ENCODE results near the gene RNF31. TPM values are rescaled to one million over a fixed set of nuclear protein-coding genes. Genes with fewer than 3 reads are reported as not detected.

Gene RNF31
- polyA plus RNA-seq, 2 of the 4 experiments (the other 2 are of a cell fraction): 5.7 to 20.8 TPM

DNA sequence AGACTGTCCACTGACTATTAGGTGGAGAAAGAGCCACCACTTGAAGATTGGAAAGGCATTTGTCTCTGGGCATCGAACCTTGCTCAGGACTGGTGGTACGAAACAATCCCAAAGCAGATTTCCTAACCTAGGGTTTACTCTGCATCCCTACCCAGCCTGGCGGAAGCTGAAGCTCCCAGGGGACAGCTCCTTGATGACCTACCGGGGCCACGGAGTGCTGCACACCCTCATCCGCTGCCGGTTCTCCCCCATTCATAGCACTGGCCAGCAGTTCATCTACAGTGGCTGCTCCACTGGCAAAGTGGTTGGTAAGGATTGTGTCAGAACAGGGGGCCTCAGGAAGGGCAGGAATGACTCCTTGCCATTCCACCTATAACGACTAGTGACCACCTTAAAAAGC, 26.1 kb upstream of the RNF31 start:
- ChIA-PET CTCF (interaction anchor here (0.9 to 2.0 kb wide), 6 partner anchors 10 to 63 kb away, joined by 3 to 9 read pairs (median 5); partner anchors contain the start of genes IRF9 and PSME1), POLR2A (no interaction called here)
- H3K4me1 ChIP-seq: 0 out of 3 replicates have a peak, but pooled peaks cover under 1% of the 10 kb centered on the region
- H3K4me2 ChIP-seq: no peak overlapping the region
- no peaks in the 10 kb centered on the region for H3K9me3 ChIP-seq
- FAIRE-seq (no peak), DNase-seq (ENCODE audit: low read depth in 1 of 2, low spot score in 1 of 2) (no peak), ATAC-seq (no peak)
- H3K27ac ChIP-seq: no peak overlapping the region
- 90% methylated on average over 8 of the region's 8 CpGs for WGBS (ENCODE audit: missing lambda C conversion rate)
- TF ChIP-seq RAD21 (conservative IDR thresholded peaks at IDR 0.05 in 1 of 2, IDR thresholded peaks at IDR 0.05 in 1 of 2) (no peak), NFE2L2 (conservative IDR thresholded peaks at IDR 0.05; ENCODE audit: low read length) (no peak), ESRRA (IDR thresholded peaks at IDR 0.05; ENCODE audit: borderline replicate concordance, low read length) (no peak), HOXA7 (CRISPR knock-in tag; IDR thresholded peaks at IDR 0.05) (no peak), POLR2A (IDR thresholded peaks at IDR 0.05; ENCODE audit: low read length) (no peak), HEYL (CRISPR knock-in tag; IDR thresholded peaks at IDR 0.05) (no peak), MAFK (IDR thresholded peaks at IDR 0.05; ENCODE audit: partially characterized antibody) (no peak), USF2 (IDR thresholded peaks at IDR 0.05) (no peak), JUNB (IDR thresholded peaks at IDR 0.05) (no peak), POLR2AphosphoS2 (conservative IDR thresholded peaks at IDR 0.05; ENCODE audit: low read length) (no peak)
- TF ChIP-seq, protein P1, sequence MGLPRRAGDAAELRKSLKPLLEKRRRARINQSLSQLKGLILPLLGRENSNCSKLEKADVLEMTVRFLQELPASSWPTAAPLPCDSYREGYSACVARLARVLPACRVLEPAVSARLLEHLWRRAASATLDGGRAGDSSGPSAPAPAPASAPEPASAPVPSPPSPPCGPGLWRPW (IDR thresholded peaks at IDR 0.05): no peak
- TF ChIP-seq, protein P2, sequence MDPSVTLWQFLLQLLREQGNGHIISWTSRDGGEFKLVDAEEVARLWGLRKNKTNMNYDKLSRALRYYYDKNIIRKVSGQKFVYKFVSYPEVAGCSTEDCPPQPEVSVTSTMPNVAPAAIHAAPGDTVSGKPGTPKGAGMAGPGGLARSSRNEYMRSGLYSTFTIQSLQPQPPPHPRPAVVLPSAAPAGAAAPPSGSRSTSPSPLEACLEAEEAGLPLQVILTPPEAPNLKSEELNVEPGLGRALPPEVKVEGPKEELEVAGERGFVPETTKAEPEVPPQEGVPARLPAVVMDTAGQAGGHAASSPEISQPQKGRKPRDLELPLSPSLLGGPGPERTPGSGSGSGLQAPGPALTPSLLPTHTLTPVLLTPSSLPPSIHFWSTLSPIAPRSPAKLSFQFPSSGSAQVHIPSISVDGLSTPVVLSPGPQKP (IDR thresholded peaks at IDR 0.05; ENCODE audit: low read depth, low read length): no peak
- TF ChIP-seq, protein P3, sequence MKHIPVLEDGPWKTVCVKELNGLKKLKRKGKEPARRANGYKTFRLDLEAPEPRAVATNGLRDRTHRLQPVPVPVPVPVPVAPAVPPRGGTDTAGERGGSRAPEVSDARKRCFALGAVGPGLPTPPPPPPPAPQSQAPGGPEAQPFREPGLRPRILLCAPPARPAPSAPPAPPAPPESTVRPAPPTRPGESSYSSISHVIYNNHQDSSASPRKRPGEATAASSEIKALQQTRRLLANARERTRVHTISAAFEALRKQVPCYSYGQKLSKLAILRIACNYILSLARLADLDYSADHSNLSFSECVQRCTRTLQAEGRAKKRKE (CRISPR knock-in tag; IDR thresholded peaks at IDR 0.05; ENCODE audit: low read depth): no peak
- TF ChIP-seq, protein P4, sequence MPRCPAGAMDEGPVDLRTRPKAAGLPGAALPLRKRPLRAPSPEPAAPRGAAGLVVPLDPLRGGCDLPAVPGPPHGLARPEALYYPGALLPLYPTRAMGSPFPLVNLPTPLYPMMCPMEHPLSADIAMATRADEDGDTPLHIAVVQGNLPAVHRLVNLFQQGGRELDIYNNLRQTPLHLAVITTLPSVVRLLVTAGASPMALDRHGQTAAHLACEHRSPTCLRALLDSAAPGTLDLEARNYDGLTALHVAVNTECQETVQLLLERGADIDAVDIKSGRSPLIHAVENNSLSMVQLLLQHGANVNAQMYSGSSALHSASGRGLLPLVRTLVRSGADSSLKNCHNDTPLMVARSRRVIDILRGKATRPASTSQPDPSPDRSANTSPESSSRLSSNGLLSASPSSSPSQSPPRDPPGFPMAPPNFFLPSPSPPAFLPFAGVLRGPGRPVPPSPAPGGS (IDR thresholded peaks at IDR 0.05): no peak
- H3K4me3 ChIP-seq: no peak overlapping the region

- Histone ChIP-seq H3K9me3 (no peaks in the 10 kb centered on the region), H3K4me2 (no peak overlapping the region), H3K27ac (no peak overlapping the region), H3K4me1 (no peaks in the 10 kb centered on the region), H3K4me3 (no peak overlapping the region)
- ChIA-PET POLR2A (interaction anchor here (0.6 kb wide), 1 partner anchor 76 kb away, joined by 3 read pairs; no protein-coding TSS in a partner anchor), CTCF (interaction anchor here (0.6 to 1.9 kb wide), 3 partner anchors 14 to 334 kb away, joined by 3 to 9 read pairs (median 8); partner anchors contain the start of gene IRF9)
- WGBS (ENCODE audit: missing lambda C conversion rate): 83% methylated on average over 4 of the region's 4 CpGs
- FAIRE-seq (no peak), DNase-seq (ENCODE audit: low read depth in 1 of 2, low spot score in 1 of 2) (no peak), ATAC-seq (no peak)
- no peak for TF ChIP-seq RCOR1 (IDR thresholded peaks at IDR 0.05; ENCODE audit: low read depth, low read length)
- no peak for TF ChIP-seq REST (IDR thresholded peaks at IDR 0.05)
Observed at GRCh38 chr14:24122416-24122815, 24.9 kb upstream of the RNF31 start.
